K562 (cell line): ENCODE measurements around the gene PHYKPL. TPM values are rescaled to one million over a fixed set of nuclear protein-coding genes. Genes with fewer than 3 reads are reported as not detected.
A peak's percentile ranks its signal among the peaks of the same experiment; 100 is the strongest.

Experiments used
- ARID1B ChIP-seq: fragments of 450-650 bp; IDR thresholded peaks from 2 replicates; pipeline ENCODE4 v1.6.1; 2016; ENCODE audit warnings: antibody characterized with exemption, mild to moderate bottlenecking, inconsistent platforms
- BDP1 ChIP-seq: IDR thresholded peaks from 3 replicates; pipeline ENCODE4 v1.6.1; 2011; ENCODE audit not compliant: insufficient read length, insufficient read depth
- BRD9 ChIP-seq: fragments of 450-650 bp; IDR thresholded peaks from 2 replicates; pipeline ENCODE4 v1.6.1; 2018; ENCODE audit warnings: low read depth; ENCODE audit not compliant: partially characterized antibody
- BRF1 ChIP-seq: IDR thresholded peaks from 3 replicates; pipeline ENCODE4 v1.6.1; 2011; ENCODE audit warnings: borderline replicate concordance, mild to moderate bottlenecking; ENCODE audit not compliant: insufficient read length; ENCODE audit errors: extremely low read depth
- C11orf30 ChIP-seq: fragments of 450-650 bp; IDR thresholded peaks from 2 replicates; pipeline ENCODE4 v1.6.1; 2016; ENCODE audit warnings: low read depth, mild to moderate bottlenecking
- EP300 ChIP-seq: IDR thresholded peaks from 2 replicates; pipeline ENCODE4 v1.6.1; 2012; ENCODE audit warnings: low read length, improper control_type of control experiment
- FIP1L1 ChIP-seq: fragments of 200-400 bp; formaldehyde crosslinking; IDR thresholded peaks from 2 replicates; pipeline ENCODE4 v1.6.1; 2018; ENCODE audit warnings: mild to moderate bottlenecking, low read depth, low read length; ENCODE audit not compliant: poor library complexity, severe bottlenecking
- GATAD2A ChIP-seq: fragments of 450-650 bp; IDR thresholded peaks from 2 replicates; pipeline ENCODE4 v1.6.1; 2017
- HCFC1 ChIP-seq: IDR thresholded peaks from 2 replicates; pipeline ENCODE4 v1.6.1; 2012; ENCODE audit warnings: low read depth, low read length, improper control_type of control experiment
- HDAC3 ChIP-seq: fragments of 450-650 bp; IDR thresholded peaks from 2 replicates; pipeline ENCODE4 v1.6.1; 2018; ENCODE audit warnings: borderline replicate concordance, mild to moderate bottlenecking, moderate library complexity; ENCODE audit not compliant: partially characterized antibody
- MTA2 ChIP-seq: fragments of 450-650 bp; IDR thresholded peaks from 2 replicates; pipeline ENCODE4 v1.6.1; 2016; ENCODE audit warnings: low read depth
- NCOA4 ChIP-seq: fragments of 450-650 bp; IDR thresholded peaks from 2 replicates; pipeline ENCODE4 v1.6.1; 2018; ENCODE audit warnings: mild to moderate bottlenecking; ENCODE audit not compliant: partially characterized antibody
- RBM15 ChIP-seq: fragments of 200-400 bp; formaldehyde crosslinking; IDR thresholded peaks from 2 replicates; pipeline ENCODE4 v1.6.1; 2018; ENCODE audit warnings: mild to moderate bottlenecking, low read length, moderate library complexity; ENCODE audit not compliant: insufficient read depth
- SMAD4 ChIP-seq: fragments of 250-450 bp; sonication (Bioruptor Pico); conservative IDR thresholded peaks from 2 replicates; pipeline ENCODE4 v1.8.0; 2021; ENCODE audit warnings: inconsistent platforms, mild to moderate bottlenecking, moderate library complexity
- SMC3 ChIP-seq: conservative IDR thresholded peaks from 2 replicates; pipeline ENCODE4 v1.6.1; 2011; ENCODE audit warnings: low read depth, low read length, improper control_type of control experiment; ENCODE audit not compliant: insufficient read depth
- ZBTB8A ChIP-seq: fragments of 450-650 bp; IDR thresholded peaks from 2 replicates; pipeline ENCODE4 v1.6.1; 2018; ENCODE audit warnings: mild to moderate bottlenecking, moderate library complexity; ENCODE audit not compliant: partially characterized antibody
- ZZZ3 ChIP-seq: fragments of 450-650 bp; IDR thresholded peaks from 2 replicates; pipeline ENCODE4 v1.6.1; 2016; ENCODE audit warnings: antibody characterized with exemption, mild to moderate bottlenecking, moderate library complexity
- polyA plus RNA-seq, 8 experiments: library from polyadenylated mRNA; depleted of rRNA in 4 of 8; stranded (reverse) in 5 of 8; unstranded in 3 of 8; fragments of >200 nt; fragmentation: Nextera tagmentation in 2 of 8; fragmentation: Illumina TruSeq in 1 of 8; extraction: Ambion mirVana in 2 of 8; extraction: Trizol in 1 of 8; gene quantifications; 2 replicates each; pipeline versions ENCODE4 v1.2.1 to v1.2.3, GENCODE V29; 2011 to 2014; ENCODE audit warnings: inconsistent platforms in 1 of 8, missing spikeins in 1 of 8
- total RNA-seq, 7 experiments: library from RNA; depleted of rRNA in 6 of 7; stranded (reverse); fragments of >200 nt in 6 of 7; fragmentation: Illumina TruSeq in 2 of 7; extraction: Trizol in 2 of 7; gene quantifications; 2 replicates each; pipeline versions ENCODE4 v1.2.1 to v1.2.3, GENCODE V29; 2011 to 2021; ENCODE audit warnings: low replicate concordance in 1 of 7
- TF ChIP-seq, protein P1 (sequence below), 2 experiments: fragments of 450-650 bp; conservative IDR thresholded peaks; 2 replicates each; pipeline ENCODE4 v1.6.1; 2017; ENCODE audit warnings: mild to moderate bottlenecking in 2 of 2, moderate library complexity in 2 of 2
- TF ChIP-seq, protein P2 (sequence below): sonication (generic); formaldehyde crosslinking; IDR thresholded peaks from 2 replicates; pipeline ENCODE4 v1.9.0; 2022; ENCODE audit warnings: mild to moderate bottlenecking, missing genetic modification reagents
- TF ChIP-seq, protein P3 (sequence below): fragments of 250-450 bp; sonication (Bioruptor Pico); IDR thresholded peaks from 2 replicates; pipeline ENCODE4 v1.4.0; 2020

Gene PHYKPL
- total and polyA plus RNA-seq, 9 of the 15 experiments (the other 6 are each of a cell fraction or from before 2014, with no cell fraction given) = 4.7 to 34.7 (median 18.6) TPM

DNA sequence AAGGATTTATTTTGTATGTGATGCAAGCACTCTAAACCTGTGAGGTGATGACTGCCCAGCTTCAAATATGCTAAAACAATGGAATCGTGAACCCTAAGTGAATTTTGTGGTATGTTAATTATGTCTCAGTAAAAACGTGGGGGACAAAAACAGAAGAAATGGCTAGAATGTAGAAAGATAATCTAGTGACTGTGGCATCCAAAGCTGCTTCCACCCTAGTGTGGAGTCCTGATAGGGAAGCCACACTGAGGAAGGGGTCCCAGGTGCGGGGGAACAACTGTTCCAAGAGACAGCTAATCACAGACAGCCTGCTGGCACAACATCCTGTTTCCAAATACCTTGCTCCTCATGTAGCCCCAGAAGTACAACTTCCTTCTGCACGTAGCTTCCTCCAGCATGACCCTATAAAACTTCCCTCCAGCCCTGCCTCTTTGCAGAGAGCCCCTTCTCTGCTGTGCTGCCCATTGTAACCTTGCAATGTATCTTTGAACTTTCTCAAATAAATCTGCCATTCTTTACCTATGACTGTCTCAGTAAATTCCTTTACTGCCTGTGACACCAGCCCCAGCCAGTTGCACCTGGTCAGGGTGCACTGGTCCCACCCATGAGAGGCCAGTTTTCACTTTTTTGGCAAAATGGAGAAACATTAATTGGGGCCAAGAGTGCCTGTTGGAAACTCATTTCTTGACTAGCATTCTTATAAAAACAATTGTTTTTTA lies 50.3 kb downstream of the PHYKPL start (continued):
- TF ChIP-seq HCFC1 = no peak
- no peak for TF ChIP-seq BRF1
- no peak for TF ChIP-seq GATAD2A
- peak; percentile 69; the same call in 1 of the 2 replicates for TF ChIP-seq EP300
- TF ChIP-seq BRD9 = no peak
- no peak for TF ChIP-seq HDAC3
- peak; percentile 39; the same call in 1 of the 2 replicates for TF ChIP-seq MTA2
- TF ChIP-seq BDP1 = no peak
- TF ChIP-seq SMAD4 (CRISPR knock-in tag) = peak; percentile 63; the same call in 1 of the 2 replicates
- TF ChIP-seq NCOA4 = no peak
- no peak for TF ChIP-seq ZBTB8A
- TF ChIP-seq, protein P1, sequence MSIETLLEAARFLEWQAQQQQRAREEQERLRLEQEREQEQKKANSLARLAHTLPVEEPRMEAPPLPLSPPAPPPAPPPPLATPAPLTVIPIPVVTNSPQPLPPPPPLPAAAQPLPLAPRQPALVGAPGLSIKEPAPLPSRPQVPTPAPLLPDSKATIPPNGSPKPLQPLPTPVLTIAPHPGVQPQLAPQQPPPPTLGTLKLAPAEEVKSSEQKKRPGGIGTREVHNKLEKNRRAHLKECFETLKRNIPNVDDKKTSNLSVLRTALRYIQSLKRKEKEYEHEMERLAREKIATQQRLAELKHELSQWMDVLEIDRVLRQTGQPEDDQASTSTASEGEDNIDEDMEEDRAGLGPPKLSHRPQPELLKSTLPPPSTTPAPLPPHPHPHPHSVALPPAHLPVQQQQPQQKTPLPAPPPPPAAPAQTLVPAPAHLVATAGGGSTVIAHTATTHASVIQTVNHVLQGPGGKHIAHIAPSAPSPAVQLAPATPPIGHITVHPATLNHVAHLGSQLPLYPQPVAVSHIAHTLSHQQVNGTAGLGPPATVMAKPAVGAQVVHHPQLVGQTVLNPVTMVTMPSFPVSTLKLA (conservative IDR thresholded peaks at IDR 0.05) = no peak; a peak in 1 of 4 replicates
- TF ChIP-seq SMC3 = no peak
- TF ChIP-seq C11orf30 = no peak
- peak; percentile 86 for TF ChIP-seq ARID1B
- no peak for TF ChIP-seq ZZZ3
- no peak for TF ChIP-seq FIP1L1
- TF ChIP-seq, protein P2, sequence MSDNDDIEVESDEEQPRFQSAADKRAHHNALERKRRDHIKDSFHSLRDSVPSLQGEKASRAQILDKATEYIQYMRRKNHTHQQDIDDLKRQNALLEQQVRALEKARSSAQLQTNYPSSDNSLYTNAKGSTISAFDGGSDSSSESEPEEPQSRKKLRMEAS (CRISPR knock-in tag) = no peak
- TF ChIP-seq, protein P3, sequence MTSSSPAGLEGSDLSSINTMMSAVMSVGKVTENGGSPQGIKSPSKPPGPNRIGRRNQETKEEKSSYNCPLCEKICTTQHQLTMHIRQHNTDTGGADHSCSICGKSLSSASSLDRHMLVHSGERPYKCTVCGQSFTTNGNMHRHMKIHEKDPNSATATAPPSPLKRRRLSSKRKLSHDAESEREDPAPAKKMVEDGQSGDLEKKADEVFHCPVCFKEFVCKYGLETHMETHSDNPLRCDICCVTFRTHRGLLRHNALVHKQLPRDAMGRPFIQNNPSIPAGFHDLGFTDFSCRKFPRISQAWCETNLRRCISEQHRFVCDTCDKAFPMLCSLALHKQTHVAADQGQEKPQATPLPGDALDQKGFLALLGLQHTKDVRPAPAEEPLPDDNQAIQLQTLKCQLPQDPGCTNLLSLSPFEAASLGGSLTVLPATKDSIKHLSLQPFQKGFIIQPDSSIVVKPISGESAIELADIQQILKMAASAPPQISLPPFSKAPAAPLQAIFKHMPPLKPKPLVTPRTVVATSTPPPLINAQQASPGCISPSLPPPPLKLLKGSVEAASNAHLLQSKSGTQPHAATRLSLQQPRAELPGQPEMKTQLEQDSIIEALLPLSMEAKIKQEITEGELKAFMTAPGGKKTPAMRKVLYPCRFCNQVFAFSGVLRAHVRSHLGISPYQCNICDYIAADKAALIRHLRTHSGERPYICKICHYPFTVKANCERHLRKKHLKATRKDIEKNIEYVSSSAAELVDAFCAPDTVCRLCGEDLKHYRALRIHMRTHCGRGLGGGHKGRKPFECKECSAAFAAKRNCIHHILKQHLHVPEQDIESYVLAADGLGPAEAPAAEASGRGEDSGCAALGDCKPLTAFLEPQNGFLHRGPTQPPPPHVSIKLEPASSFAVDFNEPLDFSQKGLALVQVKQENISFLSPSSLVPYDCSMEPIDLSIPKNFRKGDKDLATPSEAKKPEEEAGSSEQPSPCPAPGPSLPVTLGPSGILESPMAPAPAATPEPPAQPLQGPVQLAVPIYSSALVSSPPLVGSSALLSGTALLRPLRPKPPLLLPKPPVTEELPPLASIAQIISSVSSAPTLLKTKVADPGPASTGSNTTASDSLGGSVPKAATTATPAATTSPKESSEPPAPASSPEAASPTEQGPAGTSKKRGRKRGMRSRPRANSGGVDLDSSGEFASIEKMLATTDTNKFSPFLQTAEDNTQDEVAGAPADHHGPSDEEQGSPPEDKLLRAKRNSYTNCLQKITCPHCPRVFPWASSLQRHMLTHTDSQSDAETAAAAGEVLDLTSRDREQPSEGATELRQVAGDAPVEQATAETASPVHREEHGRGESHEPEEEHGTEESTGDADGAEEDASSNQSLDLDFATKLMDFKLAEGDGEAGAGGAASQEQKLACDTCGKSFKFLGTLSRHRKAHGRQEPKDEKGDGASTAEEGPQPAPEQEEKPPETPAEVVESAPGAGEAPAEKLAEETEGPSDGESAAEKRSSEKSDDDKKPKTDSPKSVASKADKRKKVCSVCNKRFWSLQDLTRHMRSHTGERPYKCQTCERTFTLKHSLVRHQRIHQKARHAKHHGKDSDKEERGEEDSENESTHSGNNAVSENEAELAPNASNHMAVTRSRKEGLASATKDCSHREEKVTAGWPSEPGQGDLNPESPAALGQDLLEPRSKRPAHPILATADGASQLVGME (CRISPR knock-in tag) = no peak
- TF ChIP-seq RBM15 = no peak
